HepG2 (cell line): Measurements from ENCODE around the gene KCTD14. TPM values are rescaled to one million over a fixed set of nuclear protein-coding genes. Genes with fewer than 3 reads are reported as not detected.

Experiments
- GRHL1 ChIP-seq: sonication (generic); formaldehyde crosslinking; conservative IDR thresholded peaks from 2 replicates; pipeline ENCODE4 v1.8.0; 2022; ENCODE audit warnings: missing genetic modification reagents
- GTF3A ChIP-seq: sonication (generic); formaldehyde crosslinking; conservative IDR thresholded peaks from 2 replicates; pipeline ENCODE4 v1.4.0; 2020; ENCODE audit warnings: mild to moderate bottlenecking, missing genetic modification reagents
- HNF1B ChIP-seq: sonication (generic); formaldehyde crosslinking; IDR thresholded peaks from 2 replicates; pipeline ENCODE4 v1.5.1; 2020; ENCODE audit warnings: mild to moderate bottlenecking, moderate library complexity, missing genetic modification reagents
- ISL2 ChIP-seq: sonication (generic); formaldehyde crosslinking; IDR thresholded peaks from 2 replicates; pipeline ENCODE4 v1.5.0; 2020; ENCODE audit warnings: missing genetic modification reagents
- LRRFIP1 ChIP-seq: sonication (generic); formaldehyde crosslinking; conservative IDR thresholded peaks from 2 replicates; pipeline ENCODE4 v1.4.0; 2020; ENCODE audit warnings: missing genetic modification reagents
- POGK ChIP-seq: sonication (generic); formaldehyde crosslinking; conservative IDR thresholded peaks from 2 replicates; pipeline ENCODE4 v1.8.0; 2022; ENCODE audit warnings: mild to moderate bottlenecking, moderate library complexity, missing genetic modification reagents
- RBAK ChIP-seq: sonication (generic); formaldehyde crosslinking; IDR thresholded peaks from 2 replicates; pipeline ENCODE4 v1.5.1; 2020; ENCODE audit warnings: mild to moderate bottlenecking, missing genetic modification reagents
- ZBED4 ChIP-seq: sonication (generic); formaldehyde crosslinking; IDR thresholded peaks from 2 replicates; pipeline ENCODE4 v1.4.0; 2020; ENCODE audit warnings: missing genetic modification reagents, borderline replicate concordance
- ZNF275 ChIP-seq: sonication (generic); formaldehyde crosslinking; IDR thresholded peaks from 2 replicates; pipeline ENCODE4 v1.8.0; 2022; ENCODE audit warnings: missing genetic modification reagents, mild to moderate bottlenecking, inconsistent platforms, borderline replicate concordance
- ZNF772 ChIP-seq: sonication (generic); formaldehyde crosslinking; IDR thresholded peaks from 2 replicates; pipeline ENCODE4 v1.5.0; 2020; ENCODE audit warnings: mild to moderate bottlenecking, missing genetic modification reagents
- polyA plus RNA-seq, 8 experiments: library from polyadenylated mRNA; depleted of rRNA in 3 of 8; stranded (reverse) in 7 of 8; unstranded in 1 of 8; fragments of >200 nt; fragmentation: Illumina TruSeq in 4 of 8; extraction: Trizol in 4 of 8; gene quantifications; 2 replicates each; pipeline versions ENCODE4 v1.2.1 to v1.2.3, GENCODE V29; 2011 to 2016; ENCODE audit warnings: low read depth in 4 of 8, missing spikeins in 1 of 8, mixed read lengths in 1 of 8; ENCODE audit not compliant: insufficient read depth in 1 of 8
- total RNA-seq, 5 experiments: library from RNA; depleted of rRNA; stranded (reverse); fragments of >200 nt; fragmentation: Illumina TruSeq; extraction: Trizol; gene quantifications; 2 replicates each; pipeline ENCODE4 v1.2.3, GENCODE V29; 2016; ENCODE audit warnings: low read depth in 1 of 5

Gene KCTD14
- total and polyA plus RNA-seq, 2 of the 13 experiments (the other 11 are each of a cell fraction or from before 2014, with no cell fraction given), result 10.3 to 15.6 TPM

GRCh38 chr11:77994434-77995362 is 28.4 kb downstream of the KCTD14 start, which contains the start of gene INTS4 (continued):
- TF ChIP-seq POGK, result peak; percentile 58; the same call in 1 of the 2 replicates
- no peak for TF ChIP-seq GRHL1
- no peak for TF ChIP-seq RBAK (CRISPR knock-in tag)
- TF ChIP-seq ZNF772 (CRISPR knock-in tag), result peak; percentile 53; the same call in 1 of the 2 replicates
- TF ChIP-seq LRRFIP1 (CRISPR knock-in tag), result no peak
- TF ChIP-seq ZBED4 (CRISPR knock-in tag), result peak; percentile 13; the same call in 1 of the 2 replicates
- peak; percentile 60 for TF ChIP-seq ISL2 (CRISPR knock-in tag)
- peak; percentile 89 for TF ChIP-seq ZNF275 (CRISPR knock-in tag)
- no peak; the same call in 1 of the 2 replicates for TF ChIP-seq GTF3A (CRISPR knock-in tag)
- TF ChIP-seq HNF1B (CRISPR knock-in tag), result peak; percentile 13
